ENCODE measurements around the gene CUX1. TPM values are rescaled to one million over a fixed set of nuclear protein-coding genes. Genes with fewer than 3 reads are reported as not detected.

The CUX1 gene
- total and polyA plus RNA-seq, 10 of the 15 experiments (the other 5 are each of a cell fraction or from before 2014, with no cell fraction given) = 6.1 to 48.6 (median 25.9) TPM

DNA sequence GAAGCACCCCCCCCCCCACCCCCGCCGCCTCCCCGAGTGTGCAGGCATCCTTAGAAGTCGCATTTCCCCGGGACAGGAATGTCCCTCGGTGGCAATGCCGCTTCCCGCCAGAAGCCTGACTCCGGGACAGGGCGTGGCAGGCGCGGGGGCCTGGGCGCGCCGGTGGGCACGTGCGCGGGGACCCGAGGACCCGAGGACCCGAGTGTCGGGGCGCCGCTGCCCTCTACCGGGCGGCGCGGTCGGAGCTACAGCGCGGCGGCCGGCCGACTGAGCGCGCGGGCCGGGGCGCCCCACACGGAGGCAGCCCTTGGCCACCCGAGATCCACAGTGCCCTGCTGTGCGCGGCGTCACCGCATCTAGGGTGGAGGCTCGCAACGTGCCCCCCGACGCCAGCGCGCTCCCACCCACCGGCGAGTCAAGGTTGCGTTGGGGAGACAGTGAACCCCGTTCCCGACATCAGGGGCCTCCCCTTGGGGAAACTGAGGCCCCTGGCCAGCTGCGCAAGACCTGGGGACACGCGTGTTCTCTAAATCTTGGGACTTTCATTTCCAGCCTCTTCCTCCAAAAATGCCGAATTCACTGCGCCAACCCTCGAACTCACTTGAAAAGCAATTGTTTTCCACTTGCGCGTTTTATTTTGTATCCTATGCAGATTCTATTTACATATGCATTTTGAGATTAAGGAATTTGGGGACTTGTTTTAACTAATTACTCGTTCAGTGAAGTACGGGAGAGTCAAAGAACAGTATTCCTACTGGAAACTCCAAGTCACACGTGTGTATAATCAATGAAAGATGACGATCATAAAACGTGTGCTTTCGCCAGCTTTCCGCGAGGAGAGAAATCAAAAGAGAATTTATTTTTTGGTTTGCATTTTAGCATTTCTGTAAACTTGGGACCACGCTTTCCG is 3.1 kb upstream of the CUX1 start (continued):
- TF ChIP-seq SMC3 (IDR thresholded peaks at IDR 0.05; ENCODE audit: borderline replicate concordance, low read length) = peak; percentile 43
- TF ChIP-seq RAD21 (IDR thresholded peaks at IDR 0.05; ENCODE audit: insufficient read depth, low read depth, low read length) = peak; percentile 59
- no peak for TF ChIP-seq BRCA1 (IDR thresholded peaks at IDR 0.05; ENCODE audit: low read depth, low read length)
- 0 out of 2 replicates have a peak, but pooled peaks have one; percentile 78 for TF ChIP-seq ZNF207 (IDR thresholded peaks at IDR 0.05; ENCODE audit: borderline replicate concordance)
- TF ChIP-seq, protein P1, sequence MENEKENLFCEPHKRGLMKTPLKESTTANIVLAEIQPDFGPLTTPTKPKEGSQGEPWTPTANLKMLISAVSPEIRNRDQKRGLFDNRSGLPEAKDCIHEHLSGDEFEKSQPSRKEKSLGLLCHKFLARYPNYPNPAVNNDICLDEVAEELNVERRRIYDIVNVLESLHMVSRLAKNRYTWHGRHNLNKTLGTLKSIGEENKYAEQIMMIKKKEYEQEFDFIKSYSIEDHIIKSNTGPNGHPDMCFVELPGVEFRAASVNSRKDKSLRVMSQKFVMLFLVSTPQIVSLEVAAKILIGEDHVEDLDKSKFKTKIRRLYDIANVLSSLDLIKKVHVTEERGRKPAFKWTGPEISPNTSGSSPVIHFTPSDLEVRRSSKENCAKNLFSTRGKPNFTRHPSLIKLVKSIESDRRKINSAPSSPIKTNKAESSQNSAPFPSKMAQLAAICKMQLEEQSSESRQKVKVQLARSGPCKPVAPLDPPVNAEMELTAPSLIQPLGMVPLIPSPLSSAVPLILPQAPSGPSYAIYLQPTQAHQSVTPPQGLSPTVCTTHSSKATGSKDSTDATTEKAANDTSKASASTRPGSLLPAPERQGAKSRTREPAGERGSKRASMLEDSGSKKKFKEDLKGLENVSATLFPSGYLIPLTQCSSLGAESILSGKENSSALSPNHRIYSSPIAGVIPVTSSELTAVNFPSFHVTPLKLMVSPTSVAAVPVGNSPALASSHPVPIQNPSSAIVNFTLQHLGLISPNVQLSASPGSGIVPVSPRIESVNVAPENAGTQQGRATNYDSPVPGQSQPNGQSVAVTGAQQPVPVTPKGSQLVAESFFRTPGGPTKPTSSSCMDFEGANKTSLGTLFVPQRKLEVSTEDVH (IDR thresholded peaks at IDR 0.05; ENCODE audit: low read depth, partially characterized antibody) = no peak
- TF ChIP-seq, protein P2, sequence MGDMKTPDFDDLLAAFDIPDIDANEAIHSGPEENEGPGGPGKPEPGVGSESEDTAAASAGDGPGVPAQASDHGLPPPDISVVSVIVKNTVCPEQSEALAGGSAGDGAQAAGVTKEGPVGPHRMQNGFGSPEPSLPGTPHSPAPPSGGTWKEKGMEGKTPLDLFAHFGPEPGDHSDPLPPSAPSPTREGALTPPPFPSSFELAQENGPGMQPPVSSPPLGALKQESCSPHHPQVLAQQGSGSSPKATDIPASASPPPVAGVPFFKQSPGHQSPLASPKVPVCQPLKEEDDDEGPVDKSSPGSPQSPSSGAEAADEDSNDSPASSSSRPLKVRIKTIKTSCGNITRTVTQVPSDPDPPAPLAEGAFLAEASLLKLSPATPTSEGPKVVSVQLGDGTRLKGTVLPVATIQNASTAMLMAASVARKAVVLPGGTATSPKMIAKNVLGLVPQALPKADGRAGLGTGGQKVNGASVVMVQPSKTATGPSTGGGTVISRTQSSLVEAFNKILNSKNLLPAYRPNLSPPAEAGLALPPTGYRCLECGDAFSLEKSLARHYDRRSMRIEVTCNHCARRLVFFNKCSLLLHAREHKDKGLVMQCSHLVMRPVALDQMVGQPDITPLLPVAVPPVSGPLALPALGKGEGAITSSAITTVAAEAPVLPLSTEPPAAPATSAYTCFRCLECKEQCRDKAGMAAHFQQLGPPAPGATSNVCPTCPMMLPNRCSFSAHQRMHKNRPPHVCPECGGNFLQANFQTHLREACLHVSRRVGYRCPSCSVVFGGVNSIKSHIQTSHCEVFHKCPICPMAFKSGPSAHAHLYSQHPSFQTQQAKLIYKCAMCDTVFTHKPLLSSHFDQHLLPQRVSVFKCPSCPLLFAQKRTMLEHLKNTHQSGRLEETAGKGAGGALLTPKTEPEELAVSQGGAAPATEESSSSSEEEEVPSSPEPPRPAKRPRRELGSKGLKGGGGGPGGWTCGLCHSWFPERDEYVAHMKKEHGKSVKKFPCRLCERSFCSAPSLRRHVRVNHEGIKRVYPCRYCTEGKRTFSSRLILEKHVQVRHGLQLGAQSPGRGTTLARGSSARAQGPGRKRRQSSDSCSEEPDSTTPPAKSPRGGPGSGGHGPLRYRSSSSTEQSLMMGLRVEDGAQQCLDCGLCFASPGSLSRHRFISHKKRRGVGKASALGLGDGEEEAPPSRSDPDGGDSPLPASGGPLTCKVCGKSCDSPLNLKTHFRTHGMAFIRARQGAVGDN (IDR thresholded peaks at IDR 0.05) = peak; percentile 69; the same call in 1 of the 2 replicates
- TF ChIP-seq, protein P3, sequence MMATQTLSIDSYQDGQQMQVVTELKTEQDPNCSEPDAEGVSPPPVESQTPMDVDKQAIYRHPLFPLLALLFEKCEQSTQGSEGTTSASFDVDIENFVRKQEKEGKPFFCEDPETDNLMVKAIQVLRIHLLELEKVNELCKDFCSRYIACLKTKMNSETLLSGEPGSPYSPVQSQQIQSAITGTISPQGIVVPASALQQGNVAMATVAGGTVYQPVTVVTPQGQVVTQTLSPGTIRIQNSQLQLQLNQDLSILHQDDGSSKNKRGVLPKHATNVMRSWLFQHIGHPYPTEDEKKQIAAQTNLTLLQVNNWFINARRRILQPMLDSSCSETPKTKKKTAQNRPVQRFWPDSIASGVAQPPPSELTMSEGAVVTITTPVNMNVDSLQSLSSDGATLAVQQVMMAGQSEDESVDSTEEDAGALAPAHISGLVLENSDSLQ (IDR thresholded peaks at IDR 0.05) = no peak
- peak; percentile 75 for TF ChIP-seq NR2F1 (conservative IDR thresholded peaks at IDR 0.05)
- 0 out of 2 replicates have a peak, but pooled peaks have one; percentile 16 for TF ChIP-seq NR2C1 (IDR thresholded peaks at IDR 0.05)
- TF ChIP-seq SMAD5 (IDR thresholded peaks at IDR 0.05; ENCODE audit: low read depth) = no peak
- TF ChIP-seq JUND (IDR thresholded peaks at IDR 0.05; ENCODE audit: low read depth, low read length) = no peak
- TF ChIP-seq MXI1 (IDR thresholded peaks at IDR 0.05; ENCODE audit: low read depth, low read length) = peak; percentile 58
- peak; percentile 74 for TF ChIP-seq YY1 (IDR thresholded peaks at IDR 0.05; ENCODE audit: low read depth, low read length)
